ENCODE data around the gene RHD.
A peak's percentile ranks its signal among the peaks of the same experiment; 100 is the strongest.
"Not testable (repeated sequence)": the region's sequence is repeated elsewhere in the genome, so short reads cannot be mapped to it uniquely, and the experiment has no call there.

RHD gene

DNA sequence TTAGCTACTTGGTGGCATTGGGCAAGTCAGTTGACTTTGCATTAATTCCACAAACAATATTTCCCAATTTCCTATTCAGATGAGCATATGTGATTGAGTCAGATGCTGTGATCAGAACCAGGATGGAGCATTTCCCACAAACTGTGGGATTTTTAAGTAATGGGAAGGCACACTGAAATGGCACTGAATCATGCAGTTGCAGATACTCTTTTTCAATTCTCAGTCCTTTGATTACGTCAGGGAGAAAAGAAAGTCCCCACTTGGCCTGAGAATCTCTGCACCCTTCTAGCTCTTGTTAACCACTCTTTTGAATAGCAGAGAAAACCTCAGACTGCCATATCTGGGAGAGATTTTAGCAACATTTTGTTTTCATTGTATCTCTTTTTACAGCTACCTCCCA, 36.8 kb downstream of the RHD start:
- FAIRE-seq, result not testable (repeated sequence)

DNA sequence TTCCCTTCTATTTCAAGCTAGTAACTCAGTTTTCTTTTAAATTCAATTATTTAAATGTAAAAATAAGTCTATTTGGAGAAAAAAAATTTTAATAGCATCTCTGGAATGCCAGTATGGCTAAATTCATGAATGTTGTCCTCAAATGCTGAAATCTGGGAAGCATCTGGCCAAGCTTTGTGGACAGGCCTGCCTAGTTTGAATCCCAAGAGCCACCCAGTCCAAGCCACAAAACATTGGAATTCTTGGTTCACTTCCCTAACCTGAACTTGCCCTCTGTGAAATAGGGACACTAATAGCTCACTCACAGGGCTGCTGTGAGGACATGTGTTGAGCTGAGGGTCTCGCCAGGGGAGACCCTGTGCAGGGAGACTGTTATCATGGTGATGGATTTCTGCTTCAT, 37.2 kb downstream of the RHD start:
- not testable (repeated sequence) for FAIRE-seq

DNA sequence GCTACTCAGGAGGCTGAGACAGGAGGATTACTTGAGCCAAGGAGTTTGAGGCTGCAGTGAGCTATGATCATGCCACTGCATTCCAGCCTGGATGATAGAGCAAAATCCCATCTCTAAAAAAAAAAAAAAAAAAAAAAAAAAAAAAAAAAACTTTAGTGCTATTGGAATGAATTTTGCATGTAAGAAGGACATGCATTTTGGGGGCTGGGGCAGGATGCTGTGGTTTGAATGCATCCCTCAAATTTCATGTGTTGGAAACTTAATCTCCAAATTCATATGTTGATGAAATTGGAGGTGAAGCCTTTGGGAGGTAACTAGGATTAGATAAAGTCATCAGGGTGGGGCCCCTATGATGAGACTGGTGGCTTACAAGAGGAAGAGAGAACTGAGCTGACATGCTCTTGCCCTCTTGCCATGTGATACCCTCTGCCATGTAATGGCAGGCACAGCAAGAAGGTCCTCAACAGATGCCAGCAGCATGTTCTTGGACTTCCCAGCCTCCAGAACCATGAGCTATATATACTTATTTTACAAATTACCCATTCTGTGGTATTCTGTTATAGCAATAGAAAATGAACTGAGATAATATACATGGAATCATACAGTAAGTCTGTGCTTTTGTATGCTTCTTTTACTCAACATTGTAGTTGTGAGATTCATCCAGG, 40.6 kb downstream of the RHD start:
- FAIRE-seq, result not testable (repeated sequence)

DNA sequence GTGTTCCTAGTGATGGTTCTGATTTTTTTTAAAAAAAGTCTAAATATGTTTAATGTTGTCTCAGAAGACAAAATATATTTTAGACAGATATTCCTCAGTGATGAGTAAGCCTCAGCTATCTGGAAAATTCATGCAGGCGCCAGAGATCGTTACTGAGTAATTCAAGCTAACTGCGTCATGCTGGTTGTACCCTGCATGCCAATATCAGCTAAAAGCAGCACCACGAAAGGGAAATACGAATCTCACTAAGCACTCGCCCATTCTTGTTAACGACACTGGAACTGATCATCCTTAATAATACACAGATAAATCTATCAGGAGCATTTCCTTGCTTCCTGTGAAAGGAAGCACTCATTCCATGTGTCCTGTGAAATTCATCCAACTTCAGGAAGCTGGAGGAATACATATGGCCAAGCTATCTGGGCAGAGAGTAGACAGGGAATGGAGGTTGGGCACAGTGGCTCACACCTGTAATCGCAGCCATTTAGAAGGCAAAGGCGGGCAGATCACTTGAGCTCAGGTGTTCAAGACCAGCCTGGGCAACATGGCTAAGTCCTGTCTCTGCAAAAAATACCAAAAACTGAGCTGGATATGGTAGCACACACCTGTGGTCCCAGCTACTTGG, 48.1 kb downstream of the RHD start:
- not testable (repeated sequence) for FAIRE-seq

DNA sequence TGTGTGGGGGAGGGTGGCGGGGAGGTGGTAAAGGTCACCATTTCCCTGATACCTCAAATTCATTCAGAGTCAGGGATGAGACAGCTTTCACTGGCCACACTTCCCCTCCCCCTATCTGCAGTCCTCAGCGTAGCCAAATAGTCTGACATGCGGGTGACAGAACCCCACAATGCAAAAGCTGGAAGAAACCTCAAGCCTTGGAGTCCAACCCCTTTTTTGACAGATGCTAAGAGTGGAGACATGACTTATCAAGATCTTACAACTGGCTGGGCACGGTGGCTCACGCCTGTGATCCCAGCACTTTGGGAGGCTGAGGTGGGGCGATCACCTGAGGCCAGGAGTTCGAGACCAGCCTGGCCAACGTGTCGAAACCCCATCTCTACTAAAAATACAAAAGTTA, 49.8 kb downstream of the RHD start:
- not testable (repeated sequence) for FAIRE-seq

DNA sequence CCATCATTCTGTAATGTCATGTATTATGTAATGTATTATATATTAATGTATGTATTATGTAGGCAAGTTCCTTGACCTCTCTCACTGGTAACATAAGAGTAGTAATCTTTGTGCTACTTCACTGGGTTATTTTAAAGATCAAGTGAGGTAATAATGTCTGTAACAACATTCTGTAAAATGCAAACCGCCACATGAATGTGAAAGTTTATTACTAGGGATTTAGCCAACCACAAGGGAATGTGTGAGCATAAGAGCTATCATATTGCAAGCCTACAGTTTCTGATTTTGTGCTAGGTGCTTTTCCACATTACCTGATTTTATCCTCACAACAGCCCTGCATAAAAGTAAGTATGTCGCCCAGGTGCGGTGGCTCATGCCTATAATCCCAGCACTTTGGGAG, 52.1 kb downstream of the RHD start:
- not testable (repeated sequence) for FAIRE-seq

DNA sequence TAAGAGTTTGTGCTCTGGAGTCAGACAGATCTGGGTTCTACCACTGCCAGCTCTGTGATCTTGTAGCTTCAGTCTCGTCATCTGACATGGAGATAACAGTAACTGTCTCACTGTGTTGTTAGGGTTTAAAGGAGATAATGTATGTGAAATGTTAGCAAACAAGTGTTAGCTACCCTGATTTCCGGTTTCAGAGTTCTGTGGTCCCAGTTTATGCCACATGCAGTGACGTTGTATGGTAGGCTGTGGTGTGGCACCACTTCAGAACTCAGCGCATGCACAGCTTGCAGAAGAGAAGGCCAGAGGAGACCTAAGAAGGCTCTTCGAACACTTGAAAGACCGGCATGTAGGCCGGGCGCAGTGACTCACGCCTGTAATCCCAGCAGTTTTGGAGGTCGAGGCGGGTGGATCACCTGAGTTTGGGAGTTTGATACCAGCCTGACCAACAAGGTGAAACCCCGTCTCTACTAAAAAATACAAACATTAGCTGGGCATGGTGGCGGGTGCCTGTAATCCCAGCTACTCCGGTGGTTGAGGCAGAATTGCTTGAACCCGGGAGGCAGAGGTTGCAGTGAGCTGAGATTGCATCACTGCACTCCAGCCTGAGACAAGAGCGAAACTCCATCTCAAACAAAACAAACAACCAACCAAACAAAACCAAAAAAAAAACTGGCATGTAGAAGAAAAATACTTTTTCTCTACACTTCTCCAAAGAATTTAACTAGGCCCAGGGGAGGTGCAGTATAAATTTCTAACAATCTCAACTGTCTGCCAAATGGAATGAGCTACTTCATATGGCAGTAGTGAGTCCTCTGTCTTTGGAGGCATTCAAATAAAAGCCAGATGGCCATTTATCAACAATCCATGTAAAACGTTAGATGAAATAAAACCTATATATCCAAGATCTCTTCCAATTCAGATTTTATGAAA, 55.8 kb downstream of the RHD start:
- peak; percentile 90 for FAIRE-seq

DNA sequence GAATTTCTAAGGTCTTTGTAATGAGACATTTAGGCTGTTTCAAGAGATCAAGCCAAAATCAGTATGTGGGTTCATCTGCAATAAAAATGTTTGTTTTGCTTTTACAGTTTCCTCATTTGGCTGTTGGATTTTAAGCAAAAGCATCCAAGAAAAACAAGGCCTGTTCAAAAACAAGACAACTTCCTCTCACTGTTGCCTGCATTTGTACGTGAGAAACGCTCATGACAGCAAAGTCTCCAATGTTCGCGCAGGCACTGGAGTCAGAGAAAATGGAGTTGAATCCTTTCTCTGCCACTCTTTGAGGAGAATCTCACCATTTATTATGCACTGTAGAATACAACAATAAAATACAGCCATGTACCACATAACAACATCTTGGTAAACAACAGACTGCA, 56.5 kb downstream of the RHD start:
- not testable (repeated sequence) for FAIRE-seq

DNA sequence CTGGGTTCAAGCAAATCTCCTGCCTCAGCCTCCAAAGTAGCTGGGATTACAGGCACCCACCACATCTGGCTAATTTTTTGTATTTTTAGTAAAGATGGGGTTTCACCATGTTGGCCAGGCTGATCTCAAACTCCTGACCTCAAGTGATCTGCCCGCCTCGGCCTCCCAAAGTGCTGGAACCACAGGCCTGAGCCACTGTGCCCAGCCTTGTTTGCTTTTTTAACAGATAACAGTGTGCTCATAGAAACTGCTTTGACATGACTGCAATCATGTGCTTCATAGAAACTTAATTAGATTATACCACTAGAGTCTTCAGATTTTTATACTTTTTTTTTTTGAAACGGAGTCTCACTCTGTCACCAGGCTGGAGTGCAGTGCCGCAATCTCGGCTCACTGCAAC, 57.0 kb downstream of the RHD start:
- FAIRE-seq, result not testable (repeated sequence)

DNA sequence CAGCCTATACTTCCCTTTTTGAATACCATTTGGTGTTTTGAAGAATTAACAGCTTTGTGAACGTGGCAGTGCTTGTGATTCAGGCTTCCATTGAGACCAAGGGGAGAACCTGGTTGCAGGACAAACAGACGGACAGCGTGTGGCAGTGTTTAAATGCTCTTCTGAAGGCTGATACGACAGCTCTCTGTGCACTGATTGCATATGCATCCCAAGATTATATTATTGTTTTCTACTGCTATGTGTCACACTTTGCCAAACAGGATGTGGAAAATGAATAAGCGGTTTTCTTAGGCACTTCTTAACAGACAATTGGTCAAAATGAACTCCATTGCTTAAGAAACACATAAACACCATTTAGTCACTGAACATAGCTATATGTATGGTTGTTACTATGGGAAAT, 57.6 kb downstream of the RHD start:
- FAIRE-seq, result not testable (repeated sequence)

DNA sequence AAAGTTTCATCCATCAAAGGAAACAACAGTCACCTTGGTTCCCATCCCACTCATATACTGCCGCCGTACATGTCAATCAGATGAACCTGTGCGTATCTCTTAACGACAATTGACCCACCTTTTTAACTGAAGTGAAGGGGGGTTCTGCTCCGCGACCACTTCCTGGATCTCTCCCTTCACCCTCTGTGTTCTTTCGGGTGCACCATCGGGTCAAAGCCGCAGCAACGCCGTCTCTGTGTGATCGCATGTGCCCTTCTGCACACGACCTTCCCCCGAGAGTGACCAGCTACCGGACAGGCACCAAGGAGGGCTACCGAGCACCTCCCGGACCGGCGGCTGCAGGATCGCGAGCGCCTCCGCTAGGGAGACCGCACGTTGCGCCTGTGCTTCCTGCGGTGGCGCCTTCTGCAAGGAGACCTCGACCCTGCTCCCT, 64.6 kb downstream of the RHD start:
- FAIRE-seq, result not testable (repeated sequence)

DNA sequence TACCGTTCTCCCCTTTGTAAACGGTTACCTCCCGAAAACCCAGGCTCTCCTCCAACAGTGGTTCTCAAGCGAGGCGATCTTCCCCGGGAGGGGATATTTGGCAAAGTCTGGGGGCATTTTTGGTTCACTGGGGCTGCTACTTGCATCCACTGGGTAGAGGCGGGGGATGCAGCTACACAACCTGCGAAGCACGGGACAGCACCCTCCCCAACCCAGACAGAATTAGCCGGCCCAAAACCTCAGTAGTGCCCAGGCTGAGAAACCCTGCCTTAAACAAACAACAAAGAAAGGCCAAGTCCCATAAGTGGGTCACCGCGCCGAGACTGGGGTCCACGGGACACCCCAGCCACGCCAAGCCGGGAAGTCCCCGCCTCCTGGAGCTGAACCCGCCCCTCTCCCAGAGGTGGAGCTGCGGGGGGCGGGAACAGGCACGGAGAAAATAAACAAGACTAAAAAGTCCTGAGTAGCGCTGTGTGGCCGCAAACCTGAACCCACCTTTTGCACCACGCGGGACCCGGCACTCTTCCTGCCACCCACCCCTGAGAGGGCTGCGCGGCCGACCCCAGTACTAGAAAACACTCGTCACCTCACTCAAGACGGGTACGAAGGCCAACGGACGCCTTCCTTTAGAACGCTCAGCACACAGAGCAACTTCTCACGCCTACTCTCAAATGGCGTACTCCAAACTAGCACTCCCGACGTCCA, 65.3 kb downstream of the RHD start:
- peak; percentile 35 for FAIRE-seq

DNA sequence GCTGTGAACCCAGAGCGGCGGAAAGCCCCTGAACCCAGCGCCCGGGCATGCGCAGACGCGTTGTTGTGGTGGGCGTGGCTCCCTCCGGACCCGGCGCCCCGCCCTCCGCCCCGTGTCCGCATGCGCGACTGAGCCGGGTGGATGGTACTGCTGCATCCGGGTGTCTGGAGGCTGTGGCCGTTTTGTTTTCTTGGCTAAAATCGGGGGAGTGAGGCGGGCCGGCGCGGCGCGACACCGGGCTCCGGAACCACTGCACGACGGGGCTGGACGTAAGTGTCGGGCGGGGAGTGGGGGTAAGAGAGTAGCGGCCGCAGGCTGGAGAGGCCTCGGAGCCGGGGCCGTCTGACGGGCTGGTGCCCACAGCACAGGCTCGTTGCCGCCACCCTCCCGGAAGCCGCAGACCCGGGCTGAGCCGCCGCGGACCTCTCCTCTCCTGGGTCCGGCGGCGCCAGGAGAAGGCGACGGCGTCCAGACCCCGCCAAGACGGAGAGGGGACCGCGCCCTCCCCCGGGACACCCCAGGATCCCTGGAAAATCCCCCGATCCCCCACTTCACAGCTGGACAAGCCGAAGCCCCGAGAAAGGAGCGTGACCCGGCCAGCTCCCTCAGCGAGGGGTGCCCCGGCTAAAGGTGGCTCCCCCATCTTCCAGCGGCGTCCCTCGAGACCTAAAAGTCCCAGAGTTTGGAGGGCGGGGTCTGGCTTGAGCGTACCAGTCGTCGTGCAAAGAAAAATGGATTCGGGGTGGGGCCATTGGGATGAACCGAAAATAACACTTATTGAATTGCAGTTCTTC, 66.1 kb downstream of the RHD start, which contains the start of gene TMEM50A:
TSS of gene TMEM50A (plus strand) at position 147 of the 794 bp plus-strand sequence. CDS start 2,153 bp downstream, outside the sequence.
- FAIRE-seq, result peak; percentile 94

DNA sequence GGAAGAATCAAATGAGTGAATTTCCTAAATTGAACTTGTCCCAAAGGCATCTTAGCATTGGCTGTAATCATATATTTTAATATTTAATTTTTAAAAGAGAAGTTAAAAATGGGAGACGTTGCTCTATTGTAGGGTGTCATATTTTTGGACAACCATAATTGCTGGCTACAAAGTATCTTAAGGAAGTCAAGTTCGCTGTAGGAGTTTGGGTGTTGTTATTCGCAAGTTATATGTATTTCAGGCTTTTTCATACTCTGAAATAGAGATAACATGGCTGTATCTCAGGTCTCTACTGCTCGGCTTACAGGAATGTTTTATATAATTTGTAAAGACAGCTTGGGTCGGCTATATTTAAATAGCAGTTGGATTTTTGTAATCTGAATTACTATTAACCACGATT, 66.7 kb downstream of the RHD start:
- FAIRE-seq, result no peak

DNA sequence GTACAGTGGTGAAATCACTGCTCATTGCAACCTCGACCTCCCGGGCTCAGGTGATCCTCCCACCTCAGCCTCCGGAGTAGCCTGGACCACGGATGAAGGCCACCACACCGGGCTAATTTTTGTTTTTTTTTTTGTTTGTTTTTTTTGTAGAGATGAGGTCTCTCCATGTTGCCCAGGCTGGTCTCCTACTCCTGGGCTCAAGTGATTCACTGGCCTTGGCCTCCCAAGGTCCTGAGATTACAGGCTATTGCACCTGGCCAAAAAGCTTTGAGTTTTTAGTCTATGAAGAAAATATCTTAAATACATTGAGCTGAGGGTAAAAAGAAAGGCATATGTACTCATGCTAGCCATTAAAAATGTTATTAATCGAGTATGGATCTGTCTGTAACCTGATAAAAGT, 69.4 kb downstream of the RHD start:
- no peak for FAIRE-seq

DNA sequence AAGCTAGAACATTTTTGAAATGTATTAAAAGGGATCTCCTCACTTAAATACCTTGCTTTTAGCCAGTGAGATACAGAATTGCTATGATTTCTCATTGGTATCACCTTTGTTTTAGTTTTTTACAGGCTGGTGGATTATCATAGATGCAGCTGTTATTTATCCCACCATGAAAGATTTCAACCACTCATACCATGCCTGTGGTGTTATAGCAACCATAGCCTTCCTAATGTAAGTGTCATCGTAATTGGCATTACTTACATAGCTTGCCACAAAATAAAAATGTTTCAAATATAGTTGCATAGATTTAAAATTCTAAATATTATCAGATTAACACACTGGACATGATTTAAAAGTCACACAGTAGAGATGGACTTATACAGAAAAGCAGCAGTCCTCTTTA, 70.5 kb downstream of the RHD start:
- no peak for FAIRE-seq

DNA sequence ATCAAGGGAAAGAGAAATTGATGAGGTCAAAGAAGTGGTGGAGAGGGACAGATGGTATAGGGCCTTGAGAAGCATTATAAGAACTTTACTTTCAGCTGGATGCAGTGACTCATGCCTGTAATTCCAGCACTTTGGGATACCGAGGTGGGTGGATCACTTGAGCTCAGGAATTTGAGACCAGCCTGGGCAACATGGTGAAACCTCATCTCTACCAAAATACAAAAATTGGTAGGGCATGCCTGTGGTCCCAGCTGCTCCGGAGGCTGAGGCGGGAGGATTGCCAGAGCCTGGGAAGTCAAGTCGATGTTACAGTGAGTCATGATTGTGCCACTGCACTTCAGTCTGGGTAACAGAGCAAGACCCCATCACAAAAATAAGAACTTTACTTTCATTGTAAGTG, 71.6 kb downstream of the RHD start:
- FAIRE-seq, result no peak

DNA sequence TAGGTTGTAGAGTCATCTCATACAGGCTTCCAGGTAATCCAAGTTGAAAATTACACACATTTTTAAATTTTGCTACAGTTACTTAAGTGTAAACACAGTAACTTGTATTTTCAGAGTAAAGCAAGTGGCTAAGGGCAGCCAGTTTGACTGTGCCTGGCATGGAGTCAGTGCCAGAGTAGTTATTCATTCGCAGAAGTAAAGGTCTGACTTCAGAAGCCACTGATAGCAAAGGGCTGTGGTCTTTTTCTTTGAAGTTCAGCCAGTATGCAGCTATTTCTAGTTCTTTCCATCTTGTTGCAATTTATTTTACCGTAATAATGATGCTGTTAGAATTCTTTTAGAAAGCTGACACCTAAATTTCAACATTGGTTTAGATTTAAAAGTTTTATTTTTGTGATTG, 75.2 kb downstream of the RHD start:
- FAIRE-seq, result no peak

DNA sequence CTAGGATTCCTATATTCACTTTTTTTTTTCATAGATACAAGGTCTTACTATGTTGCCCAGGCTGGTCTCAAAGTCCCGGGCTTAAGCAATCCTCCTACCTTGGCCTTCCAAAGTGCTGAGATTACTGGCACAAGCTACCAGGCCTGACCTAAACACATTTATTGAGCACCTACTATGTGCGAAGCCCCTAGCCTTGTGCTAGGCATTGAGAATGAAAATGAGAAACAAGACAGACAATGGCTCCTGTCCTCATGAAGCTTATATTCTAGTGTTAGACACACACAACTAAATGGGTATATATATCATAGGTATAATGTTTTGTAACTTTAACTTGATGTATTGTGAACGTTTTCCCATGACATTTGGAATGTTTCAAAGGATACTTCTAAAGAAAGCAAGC, 77.3 kb downstream of the RHD start:
- no peak for FAIRE-seq

DNA sequence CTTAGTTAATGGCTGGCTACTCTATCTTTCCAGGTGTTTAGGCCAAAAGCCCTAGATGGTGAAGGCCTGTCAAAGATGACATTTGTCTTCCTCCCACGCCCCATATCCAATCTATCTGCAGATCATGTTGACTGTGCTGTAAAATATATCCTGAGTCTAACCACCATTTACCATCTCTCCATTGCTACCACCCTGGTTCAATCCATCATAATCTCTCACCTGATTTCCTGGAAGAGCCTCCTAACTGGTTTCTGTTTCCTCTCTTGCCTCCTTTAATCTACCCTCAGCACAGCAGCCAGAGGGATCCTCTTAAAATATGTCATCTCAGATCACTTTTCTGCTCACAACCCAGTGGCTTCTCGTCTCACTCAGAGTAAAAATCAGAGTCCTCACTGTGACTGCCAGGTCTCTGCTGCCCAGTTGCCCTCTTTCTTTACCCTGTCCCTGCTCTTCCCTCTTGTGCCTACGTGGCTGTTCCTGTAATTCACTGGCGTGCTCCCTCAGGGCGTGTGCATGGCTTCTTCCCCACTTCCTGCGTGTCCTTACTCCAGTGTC, 83.6 kb downstream of the RHD start:
- no peak for FAIRE-seq

DNA sequence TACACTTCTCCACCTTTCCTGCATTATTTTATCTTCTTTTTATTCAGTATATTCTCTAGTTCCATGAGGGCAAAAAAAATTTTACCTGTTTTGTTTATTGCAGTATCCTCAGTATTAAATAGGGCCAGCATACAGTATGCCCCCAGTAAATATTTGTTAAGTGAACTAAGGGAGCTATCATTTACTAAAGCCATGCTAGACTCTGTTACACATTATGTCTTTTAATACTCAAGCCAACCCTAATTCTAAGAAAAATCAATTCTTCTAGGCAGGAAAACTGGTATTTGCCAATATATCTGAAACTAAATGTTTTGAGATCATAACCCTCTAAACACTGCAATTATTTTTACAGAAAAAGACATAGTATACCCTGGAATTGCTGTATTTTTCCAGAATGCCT, 84.1 kb downstream of the RHD start:
- peak; percentile 66 for FAIRE-seq

DNA sequence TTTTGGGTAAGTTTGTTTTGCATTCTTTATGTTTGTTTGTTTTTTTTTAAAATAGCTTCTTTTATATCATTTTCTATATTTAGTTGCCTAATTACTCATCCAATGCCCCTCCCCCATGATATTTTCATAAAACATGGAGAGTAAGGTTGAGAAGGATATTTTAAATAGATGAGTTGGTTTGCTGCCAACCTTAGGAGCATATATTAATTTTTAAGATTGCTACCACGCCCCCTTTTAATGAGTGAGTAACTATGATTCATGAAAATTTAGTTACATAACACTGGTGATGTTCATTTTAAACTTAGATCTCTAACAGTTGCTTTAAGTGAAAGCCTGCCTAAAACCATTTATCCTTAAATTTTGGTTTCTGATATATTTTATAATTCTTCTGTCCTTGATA, 84.5 kb downstream of the RHD start:
- FAIRE-seq, result peak; percentile 12

Data from endometrium (tissue), 2 donors.